GM12874 (cell line): ENCODE results near the gene WNT9A.

Source experiments
- CTCF ChIP-seq: IDR thresholded peaks from 2 replicates; pipeline ENCODE4 v1.5.1; 2011; ENCODE audit warnings: low read depth, mild to moderate bottlenecking, control low read depth, low read length, moderate library complexity; ENCODE audit not compliant: insufficient read depth

WNT9A gene

GRCh38 chr1:227916655-227917054, 31.1 kb downstream of the WNT9A start:
- TF ChIP-seq CTCF: no peak

- TF ChIP-seq CTCF: no peak
Measured at GRCh38 chr1:227915564-227916553, 31.9 kb downstream of the WNT9A start.

GRCh38 chr1:227914801-227915563, 32.8 kb downstream of the WNT9A start:
- no peak for TF ChIP-seq CTCF

- no peak for TF ChIP-seq CTCF
Measured at GRCh38 chr1:227913764-227914721, 33.7 kb downstream of the WNT9A start.

- TF ChIP-seq CTCF: no peak
Measured at GRCh38 chr1:227913396-227913763, 34.4 kb downstream of the WNT9A start.

GRCh38 chr1:227912866-227913265, 34.9 kb downstream of the WNT9A start:
- TF ChIP-seq CTCF: no peak
